H1 (cell line): Measurements from ENCODE around the gene THOC5. TPM values are rescaled to one million over a fixed set of nuclear protein-coding genes. Genes with fewer than 3 reads are reported as not detected.

Experiments used
- NRF1 ChIP-seq: IDR thresholded peaks from 2 replicates; pipeline ENCODE4 v1.6.1; 2011; ENCODE audit warnings: mild to moderate bottlenecking, low read depth, low read length, improper control_type of control experiment
- SUZ12 ChIP-seq: fragments of 200-600 bp; sonication (generic); IDR thresholded peaks from 2 replicates; pipeline ENCODE4 v1.6.1; 2012; ENCODE audit warnings: mild to moderate bottlenecking, inconsistent platforms, low read length, moderate library complexity, mixed read lengths
- polyA plus RNA-seq, 7 experiments: library from polyadenylated mRNA; depleted of rRNA in 3 of 7; stranded (reverse) in 5 of 7; unstranded in 2 of 7; fragments of >200 nt in 5 of 7; fragments of 200-250 nt in 2 of 7; gene quantifications; 1 replicate in 5 of 7; 2 replicates in 1 of 7; 4 replicates in 1 of 7; pipeline versions ENCODE4 v1.2.1 to v1.2.3, GENCODE V29; 2011 to 2013; ENCODE audit warnings: missing spikeins in 2 of 7, mixed read lengths in 2 of 7
- total RNA-seq: library from RNA; stranded (reverse); fragmentation: NEBNext Ultra II Directional; extraction: Animal tissue kit (Norgen Biotek cat#: 25700); gene quantifications from 2 replicates; pipeline ENCODE4 v1.2.1, GENCODE V29; 2021

THOC5 gene
- total and polyA plus RNA-seq, 2 of the 8 experiments (the other 6 are each of a cell fraction or from before 2014, with no cell fraction given) = 27.7 to 65.7 TPM

DNA sequence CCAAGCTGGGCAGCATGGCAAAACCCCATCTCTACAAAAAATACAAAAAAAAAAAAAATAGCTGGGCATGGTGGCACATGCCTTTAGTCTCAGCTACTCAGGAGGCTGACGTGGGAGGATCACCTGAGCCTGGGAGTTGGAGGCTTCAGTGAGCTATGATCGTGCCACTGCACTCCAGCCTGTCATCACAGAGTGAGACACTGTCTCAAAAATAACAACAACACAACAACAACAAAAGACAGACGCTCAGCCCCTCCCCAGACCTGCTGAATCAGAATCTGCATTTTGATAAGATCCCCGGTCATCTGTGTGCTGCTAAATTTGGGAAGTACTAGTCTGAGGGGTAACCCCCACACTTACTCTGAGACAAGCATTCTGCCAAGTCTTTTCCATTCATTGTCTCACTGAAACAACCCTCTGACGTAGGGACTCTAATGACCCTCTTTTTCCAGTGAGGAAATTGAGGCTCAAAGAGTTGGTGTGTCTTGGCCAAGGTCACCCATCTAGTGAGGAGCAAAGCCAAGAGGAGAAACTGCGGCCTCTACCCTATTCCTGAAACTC is 66.1 kb downstream of the THOC5 start (continued):
- TF ChIP-seq NRF1 (no peak), SUZ12 (no peak)
- TF ChIP-seq, all 59 proteins: peak for 0
